Stimulated activated CD4-positive, alpha-beta T cell treated with anti-CD3 and anti-CD28 coated beads, Interleukin-1b, Interleukin-23, amount 100 ng/mL, for 4 hours (primary cell): ENCODE data around the gene IL19.
A peak's percentile ranks its signal among the peaks of the same experiment; 100 is the strongest.

Experiments used
- DNase-seq, 2 donors: peaks; one replicate each; pipeline ENCODE4 v3.0.0-alpha.2; 2020; ENCODE audit warnings: low read depth in 2 of 2

IL19 gene

DNA sequence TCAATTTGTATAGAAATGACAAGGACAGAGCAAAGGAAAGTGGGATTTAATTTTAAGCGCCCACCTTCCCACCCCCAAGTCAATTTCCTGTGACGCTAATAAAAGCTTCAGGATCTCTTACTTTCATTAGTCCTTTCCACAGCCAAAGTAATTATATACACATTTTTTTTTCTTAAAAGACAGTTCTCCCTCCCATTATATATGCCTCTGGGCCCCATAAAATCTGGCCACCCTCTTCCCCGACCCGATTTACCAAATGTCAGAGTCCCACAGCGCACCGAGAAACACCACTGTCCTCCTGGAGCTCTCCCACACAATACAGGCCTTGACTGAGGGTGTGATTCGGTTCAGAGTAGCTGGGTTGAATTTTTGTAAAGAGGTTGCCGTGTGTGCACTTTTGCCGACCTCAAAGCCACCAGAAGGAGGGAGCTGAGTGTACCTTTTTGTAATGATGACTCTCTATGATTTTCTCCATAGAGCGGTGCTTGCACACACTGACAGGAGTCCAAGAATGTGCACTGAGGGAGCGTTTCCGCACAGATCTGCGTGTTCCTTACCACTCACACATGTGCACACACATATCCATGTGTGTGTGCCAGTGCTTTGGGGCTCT is 27.9 kb downstream of the IL19 start:
- no peak for DNase-seq

DNA sequence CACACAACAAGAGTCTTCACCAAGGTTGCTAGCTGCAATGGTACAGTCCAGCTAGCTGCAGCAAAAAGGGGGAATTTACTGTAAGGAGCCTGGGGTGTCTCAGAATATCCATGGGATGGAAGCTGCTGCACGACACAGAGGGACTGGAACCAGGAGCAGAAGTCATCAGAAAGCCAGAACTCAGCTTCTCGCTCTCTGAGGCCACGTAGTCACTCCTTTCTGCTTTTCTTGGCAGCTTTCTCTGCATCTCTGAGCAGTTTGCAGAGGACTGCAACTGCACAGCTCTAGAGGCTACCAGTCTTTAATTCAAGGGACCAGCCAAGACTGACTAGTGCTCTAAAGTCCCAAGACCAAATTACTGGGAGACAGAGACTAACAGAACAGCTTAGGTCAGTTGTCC is 28.7 kb downstream of the IL19 start:
- DNase-seq = no peak

DNA sequence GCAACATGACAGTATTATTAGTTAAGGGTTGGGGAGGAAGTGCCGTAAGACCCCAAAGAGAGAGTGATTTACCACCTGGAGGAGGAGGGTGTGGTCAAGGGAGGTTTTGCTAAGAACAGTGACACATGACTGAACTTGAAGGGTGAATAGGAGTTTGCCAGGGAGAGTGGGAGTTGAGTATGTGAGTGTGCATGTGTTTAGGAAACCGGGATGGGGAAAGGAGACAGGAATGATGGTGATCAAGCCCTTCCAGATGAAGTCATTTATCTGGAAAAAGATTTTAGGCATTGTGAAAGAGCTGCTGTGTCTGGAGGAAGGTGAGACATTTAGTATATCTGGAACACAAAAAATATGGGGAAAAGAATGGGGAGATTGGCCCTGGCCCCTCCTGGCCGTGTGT is 29.8 kb downstream of the IL19 start:
- DNase-seq = no peak

DNA sequence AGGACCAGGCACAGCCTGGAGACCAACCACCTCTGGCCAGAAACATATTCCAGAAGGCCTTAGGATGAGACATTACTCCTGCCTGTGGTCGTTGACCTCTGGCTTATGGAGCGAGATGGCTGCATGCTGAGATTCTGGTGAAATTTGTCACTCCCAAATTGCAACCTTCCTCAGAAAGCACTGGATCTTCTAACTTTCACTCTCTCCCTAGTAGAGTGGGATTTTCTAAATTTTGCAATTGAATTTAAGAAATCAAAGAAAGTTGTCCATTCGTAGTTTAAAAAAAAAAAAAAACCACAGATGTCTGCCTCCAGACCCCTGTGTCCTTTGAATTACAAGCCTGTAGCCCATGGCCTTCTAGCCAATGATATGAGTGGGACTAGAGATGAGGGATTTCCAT is 30.3 kb downstream of the IL19 start:
- DNase-seq = no peak

DNA sequence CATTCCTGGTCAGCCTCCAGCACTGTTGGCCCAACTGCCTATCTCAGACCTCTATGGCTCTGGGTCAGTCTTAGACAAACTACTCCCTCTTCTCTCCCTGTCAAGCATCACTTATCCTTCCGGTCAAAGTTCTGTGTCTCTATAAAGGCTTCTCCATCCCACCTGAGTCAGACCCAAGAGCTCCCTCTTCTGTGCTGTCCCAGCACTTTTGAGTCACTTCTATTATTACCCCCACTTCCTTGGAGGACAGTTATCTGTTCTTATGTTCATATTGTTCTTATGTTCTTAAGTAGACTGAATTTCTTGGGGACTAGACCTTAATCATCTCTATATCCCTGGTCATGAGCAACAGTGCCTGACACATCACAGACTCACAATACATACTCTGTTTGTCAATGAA is 30.9 kb downstream of the IL19 start:
- DNase-seq = no peak

DNA sequence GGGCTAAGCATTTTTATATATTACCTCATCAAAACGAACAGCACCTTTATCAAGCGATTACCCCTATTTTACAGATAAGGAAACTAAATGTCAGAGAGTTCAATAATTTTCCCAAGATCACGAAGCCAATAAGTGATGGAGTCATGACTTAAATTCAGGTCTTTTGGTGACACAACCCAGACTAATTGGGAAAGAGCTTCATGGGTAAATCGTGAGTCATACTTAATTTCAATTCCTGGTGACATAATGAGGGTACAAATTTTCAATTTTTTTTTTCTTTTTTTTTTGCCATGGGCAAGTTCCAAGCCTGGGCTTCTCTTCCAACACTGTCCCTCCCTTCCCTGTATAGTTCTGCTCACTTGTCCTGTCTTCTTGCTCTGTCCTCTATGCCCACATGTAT is 31.8 kb downstream of the IL19 start:
- DNase-seq = no peak

DNA sequence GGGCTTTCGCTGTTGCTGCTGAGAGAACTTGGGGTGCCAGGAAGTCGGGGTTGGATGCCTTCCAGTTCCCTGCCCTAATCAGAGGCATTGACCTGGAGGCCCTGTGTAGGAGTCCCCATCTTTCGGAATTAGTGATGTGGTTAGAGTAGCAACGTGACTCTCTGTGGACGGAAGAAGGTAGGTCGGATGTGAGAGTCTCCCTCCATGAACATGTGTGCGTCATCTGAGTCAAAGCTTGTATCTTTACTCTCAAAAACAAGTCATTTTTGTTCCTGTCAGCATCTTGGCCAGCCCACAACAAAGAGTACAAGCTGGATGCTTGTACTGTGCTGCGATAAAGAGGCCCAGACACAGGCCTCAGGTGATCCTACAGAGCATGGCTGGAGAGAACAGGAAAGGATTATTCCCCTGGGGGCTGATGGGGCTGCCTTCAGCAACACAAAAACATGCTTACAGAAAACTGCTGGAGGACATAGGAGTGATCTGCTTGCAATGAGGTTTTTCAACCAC is 32.7 kb downstream of the IL19 start:
- peak; percentile 49 to 62 for DNase-seq

DNA sequence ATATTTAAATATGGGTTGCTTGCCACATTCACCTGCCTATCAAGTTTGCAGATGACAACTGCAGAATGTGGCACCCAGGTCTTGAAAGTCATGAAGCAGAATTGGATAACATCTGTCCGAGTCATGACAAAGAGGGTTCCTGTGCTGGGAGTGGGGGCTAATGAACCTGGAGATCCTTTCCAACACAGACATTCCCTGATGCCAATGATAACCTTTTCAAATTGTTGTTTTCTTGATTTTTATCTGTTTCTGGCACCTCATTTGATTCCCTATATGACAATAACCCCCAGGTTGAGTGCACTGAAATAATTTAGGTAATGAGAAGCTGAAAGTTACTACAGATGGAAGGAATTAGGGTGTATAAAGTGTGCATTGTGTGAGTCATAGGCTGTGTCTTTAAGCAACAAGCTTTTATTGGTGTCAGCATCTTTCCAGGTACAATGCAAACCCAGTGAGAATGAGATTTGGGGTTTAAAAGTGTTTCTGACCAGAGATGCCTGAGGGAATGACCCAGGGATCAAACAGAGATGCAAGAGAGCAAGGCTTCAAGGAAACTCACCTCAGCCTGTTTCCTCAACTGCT is 33.7 kb downstream of the IL19 start:
- no peak for DNase-seq

DNA sequence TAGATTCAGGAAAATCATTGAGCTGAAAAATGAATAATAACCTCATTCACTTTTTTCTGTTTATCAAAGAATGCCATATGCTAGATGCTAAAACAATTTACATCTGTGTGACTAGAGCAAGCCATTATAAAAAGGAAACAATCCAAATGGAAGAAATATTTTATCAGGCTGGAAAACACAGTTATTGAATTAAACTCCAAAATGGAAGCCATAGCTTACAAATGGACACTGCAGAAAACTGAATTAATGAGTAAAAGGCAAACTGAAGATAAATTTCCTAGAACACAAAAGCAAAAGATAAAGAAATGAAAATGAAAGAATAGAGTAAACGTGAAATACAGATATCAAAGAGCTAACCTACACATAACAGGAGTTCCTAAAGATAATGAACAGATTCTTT is 34.8 kb downstream of the IL19 start:
- DNase-seq = no peak

DNA sequence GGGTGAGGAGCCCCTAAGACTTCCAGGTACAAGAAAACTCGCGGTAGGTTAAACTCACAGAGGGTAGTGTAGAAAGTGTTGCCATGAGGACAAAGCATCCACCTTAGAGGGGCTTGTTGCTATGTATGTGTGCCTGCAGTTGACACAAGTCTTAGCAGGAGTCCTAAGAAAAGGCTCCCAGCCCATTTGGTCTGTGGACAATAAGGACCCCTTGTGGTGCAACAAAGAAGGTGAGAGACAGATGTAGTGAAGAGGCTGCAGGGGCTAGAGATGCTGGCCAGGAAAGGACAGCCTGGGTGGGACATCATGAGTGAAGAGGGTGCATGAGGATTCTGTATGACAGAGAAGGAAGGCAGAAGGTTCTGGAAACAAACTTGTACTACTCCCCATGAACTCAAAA is 38.0 kb downstream of the IL19 start:
- DNase-seq = no peak

DNA sequence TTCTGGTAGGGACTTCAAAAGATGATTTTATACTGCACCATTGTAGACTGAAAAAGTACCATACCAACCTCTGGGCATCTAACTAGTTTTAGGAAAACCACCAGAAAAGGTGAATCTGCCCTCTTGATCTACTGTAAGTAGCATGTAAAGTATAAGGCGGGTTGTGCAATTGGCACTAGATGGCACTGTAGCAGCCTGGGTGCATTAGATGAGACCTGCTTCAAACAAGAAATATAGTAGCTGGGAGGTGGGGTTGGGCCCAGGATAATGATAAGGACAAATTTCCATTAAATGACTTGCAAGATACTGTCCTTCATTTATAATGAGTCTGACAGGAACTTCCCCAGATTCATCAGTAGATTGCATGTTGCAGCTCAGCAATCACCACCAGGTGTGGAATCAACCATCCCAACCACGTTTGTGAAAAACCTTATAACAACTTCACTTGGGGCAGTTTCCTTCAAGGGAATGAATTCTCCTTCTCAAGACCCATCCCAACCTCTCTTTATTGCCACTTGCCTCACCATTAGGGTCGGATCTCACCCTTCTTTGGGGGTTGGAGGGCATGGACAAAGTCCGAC is 39.0 kb downstream of the IL19 start:
- no peak for DNase-seq

DNA sequence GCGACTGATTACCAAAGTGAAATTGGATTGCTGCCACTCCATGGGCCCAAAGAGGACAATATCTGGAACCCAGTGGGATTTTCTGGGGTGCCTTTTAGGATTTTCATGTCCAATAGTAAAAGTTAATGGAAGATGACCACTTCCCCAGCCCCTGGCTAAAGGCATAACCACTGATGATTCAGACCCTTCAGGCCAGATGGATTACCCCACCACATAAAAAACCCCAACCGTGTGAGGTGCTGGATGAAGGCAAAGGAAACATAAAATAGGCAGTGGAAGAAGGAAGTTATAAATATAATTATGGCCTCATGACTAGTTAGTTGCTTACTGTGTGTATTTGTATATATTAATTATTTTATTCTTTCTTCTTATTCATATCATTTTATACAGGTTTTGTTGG is 41.9 kb downstream of the IL19 start:
- DNase-seq = no peak

DNA sequence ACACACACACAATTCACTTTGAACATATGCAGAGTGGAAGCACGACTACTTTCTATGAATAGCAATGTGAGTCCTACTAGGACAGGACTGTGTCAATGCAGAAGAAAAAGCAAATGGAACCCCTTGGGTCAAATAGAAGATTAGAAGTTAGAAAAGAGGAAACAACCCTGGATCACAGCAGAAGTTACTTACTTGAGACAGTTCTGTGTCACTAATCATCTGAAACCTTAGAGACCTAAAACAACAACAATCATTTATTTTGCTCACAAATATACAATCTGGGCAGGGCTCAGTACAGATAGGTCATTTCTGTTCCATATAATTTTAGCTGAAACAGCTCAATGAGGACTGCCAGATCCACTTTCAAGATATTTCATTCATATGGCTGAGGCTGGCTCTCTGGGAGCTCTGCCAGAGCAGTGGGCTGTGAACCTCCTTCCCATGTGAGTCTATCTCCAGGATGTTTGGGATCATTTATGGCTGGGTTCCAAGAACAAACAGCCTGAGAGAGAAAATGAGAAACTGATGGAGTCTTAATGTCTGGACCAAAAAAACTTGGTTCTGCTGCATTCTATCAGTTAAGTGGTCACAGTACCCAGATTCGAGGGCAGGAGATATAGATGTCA is 44.3 kb downstream of the IL19 start:
- no peak for DNase-seq

DNA sequence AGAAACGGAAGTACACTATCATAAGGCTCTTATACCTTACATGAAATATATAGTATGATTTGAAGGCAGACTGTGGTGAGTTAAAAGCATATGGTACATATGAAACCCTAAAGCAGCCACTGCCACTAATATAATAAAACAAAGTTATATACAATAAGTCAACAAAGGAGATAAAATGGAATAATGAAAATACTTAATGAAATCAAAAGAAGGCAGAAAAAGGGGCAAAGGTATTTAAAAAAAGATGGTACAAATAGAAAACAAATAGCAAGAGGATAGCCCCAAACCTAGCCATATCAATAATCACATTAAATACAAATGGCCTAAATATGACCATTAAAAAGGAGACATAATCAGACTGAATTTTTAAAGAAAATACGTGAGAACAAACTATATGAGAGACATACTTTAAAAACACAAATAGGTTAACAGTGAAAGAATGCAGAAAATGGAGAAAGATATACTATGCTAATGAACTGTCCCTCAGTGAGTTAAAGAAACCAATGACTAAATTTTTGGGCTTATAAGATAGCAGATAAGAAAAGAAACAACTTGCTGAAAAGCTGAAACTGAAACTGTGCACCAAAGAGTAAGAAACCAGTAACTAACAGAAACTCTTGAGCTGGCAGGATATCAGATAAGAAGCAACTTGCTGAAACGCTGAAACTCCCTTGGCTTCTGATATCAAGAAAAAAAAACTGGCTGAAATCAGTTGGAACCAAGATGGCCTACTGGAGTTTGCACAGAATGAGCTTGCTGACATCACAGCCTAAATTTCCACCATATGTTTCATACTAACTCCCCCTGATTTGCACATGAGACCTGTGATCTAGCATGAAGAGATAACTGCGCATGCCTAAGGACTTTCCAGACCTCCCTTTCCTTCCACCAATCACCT is 46.1 kb downstream of the IL19 start:
- no peak for DNase-seq

DNA sequence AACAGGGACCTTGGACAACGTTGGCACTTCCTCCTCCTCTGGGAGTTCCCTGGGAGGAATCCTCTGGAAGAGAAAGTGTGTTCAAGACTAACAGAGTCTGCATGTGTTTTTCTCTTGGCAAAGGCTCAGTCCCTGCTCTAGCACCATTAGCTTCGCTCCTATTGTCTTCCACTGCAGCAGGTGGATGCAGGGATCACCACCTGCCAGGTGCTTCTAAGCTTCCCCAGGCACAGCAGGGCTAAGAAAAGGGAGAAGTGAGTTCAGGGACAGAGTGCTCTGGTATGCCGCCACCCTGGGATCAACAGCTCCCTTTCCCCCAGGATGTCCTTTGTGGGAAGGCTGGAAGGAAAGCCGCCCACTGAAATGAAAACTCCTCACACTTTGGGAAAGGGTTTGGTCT is 50.9 kb downstream of the IL19 start:
- no peak for DNase-seq

DNA sequence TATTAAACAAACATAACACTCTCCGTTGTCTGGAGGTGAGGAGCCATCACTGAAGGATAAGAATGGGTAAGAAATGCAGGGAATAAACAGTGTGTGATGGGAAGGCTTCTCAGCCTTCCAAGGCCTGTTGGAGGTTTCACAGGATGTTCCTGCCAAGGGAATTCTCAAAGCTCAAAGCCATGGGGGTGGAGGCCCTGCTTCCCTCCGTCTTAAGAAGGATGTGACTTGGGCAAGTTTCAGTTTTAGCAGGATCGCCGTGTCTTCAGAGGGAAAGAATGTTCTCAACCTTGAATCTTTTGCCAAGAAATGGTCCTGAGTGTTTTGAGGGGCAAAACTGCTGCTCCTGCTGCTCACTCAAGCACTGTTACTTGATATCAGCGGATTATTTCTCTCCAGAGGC is 53.2 kb downstream of the IL19 start:
- no peak for DNase-seq

DNA sequence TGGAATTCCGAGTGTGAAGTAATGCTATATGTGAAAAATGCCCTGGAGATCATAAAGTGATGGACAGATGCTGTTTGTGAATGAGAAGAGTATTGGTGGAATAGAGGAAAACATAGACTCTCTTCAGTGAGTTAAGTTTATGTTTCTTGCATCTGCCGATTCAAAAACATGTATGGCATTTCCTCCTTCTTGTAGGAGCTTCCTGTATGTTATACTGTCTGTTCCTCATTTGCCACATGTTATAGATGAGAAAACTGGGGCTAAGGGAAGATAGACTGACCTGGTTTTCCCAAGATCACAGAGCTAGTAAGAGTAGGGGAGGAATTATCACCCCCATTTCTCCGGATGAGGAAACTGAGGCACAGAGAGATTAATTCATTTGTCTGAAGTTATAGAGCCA is 53.8 kb downstream of the IL19 start:
- no peak for DNase-seq

DNA sequence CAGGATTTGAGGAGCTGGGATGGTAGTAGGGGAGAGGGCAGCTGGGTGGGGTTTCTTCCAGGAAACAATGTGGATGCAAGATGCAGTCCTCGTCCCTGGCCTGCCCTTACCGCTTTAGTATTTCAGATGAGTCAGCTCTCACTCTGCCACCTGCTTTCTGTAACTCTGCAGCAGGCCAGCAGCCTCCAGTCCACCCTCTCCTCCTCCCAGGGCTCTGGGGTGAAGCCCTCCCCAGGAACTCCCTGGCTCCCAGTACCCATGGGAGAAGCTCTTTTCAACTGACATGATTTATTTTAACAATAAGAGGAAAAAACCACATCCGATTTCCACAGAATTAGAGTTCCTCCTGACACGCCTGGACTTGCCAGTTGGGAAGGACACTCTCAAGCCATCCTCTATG is 55.8 kb downstream of the IL19 start:
- DNase-seq = no peak

DNA sequence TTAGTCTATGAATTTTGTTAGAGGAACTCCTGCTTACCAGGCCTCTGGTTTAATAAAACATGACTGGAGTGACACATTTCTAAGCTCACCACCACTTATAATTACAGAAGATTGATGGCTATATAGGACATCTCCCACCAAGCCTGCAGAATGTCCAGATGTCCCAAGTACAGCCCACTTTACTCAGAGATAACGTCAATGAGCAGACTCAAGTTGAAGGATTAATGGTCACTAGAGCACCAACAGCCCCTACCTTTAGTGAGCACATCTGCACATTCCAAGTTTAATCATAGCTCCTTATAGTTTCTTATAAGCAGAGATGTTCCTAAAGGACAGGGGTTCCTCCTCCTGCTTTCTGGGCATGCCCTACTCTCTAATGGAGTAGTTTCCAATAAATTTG is 57.5 kb downstream of the IL19 start:
- DNase-seq = no peak

DNA sequence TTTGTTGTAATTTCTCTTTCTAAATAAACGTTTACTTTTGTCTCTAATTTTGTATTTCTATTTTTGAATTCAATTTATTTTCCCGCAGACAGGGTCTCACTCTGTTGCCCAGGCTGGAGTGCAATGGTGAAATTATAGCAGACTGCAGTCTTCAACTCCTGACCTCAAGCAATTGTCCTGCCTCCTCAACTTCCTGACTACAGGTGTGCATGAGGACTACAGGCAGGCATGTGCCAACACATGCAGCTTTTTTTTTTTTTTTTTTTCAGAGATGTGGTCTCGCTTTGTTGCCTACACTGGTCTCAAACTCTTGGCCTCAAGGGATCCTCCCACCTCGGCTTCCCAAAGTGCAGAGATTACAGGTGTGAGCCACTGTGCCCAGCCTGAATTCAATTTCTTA is 58.2 kb downstream of the IL19 start:
- DNase-seq = no peak

DNA sequence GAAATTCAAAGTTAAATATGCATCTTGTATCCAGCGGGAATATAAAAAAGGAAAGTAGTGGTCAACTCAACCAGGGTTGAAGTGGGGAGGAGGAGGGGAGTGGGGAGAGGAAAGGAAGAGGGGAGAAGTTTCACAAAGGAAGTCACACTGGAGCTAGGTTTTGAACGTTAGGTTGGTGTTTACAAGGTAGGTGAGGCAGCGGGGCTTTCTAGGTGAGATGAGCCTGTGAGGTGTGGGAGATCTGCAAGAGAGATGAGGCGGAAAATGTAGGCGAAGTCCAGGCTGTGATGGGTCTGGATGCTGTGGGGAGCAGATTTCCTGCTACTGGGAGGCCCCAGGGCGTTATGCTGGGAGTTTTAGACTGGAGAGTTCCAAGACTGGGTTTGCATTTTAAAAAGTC is 58.7 kb downstream of the IL19 start:
- no peak for DNase-seq

DNA sequence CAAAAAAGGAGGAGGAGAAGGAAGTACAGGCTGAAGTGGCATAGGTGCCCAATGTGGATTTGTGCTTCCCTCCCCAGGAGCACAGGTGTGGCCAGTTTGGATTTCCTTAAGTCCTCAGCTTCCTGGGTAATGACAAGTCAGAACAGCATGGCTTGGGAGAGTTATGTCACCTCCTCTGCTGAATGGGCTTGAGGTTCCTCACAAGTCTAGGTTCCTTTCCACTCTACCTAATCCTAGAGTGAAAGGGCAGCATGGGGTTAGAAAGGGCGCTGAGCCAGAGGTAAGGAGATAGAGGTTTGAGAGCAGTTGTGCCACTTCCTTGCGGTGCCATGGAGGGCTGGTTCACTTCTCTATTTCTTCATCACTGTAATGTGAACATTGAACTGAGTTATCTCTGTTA is 59.3 kb downstream of the IL19 start:
- DNase-seq = no peak
